Measurements from ENCODE around the gene CCL22.
"Not testable (repeated sequence)": the region's sequence is repeated elsewhere in the genome, so short reads cannot be mapped to it uniquely, and the experiment has no call there.

CCL22 gene

DNA sequence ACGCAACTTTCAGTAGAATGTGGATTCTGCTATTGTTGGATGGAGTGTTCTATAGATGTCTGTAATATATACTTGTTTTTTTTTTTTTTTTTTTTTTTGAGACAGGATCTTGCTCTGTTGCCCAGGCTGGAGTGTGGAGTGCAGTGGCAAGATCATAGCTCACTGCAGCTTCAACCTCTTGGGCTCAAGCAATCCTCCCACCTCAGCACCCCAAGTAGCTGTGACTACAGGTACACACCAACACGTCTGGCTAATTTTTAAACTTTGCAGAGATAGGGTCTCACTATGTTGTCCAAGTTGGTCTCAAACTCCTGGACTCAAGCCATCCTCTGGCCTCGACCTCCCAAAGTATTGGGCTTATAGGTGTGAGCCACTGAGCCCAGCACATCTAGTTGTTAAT lies 27.2 kb upstream of the CCL22 start:
- CTCF ChIA-PET, result interaction anchor here (1.1 to 1.7 kb wide), 4 partner anchors 9 to 87 kb away, joined by 3 to 4 read pairs (median 4); no protein-coding TSS in a partner anchor
- TF ChIP-seq, protein P1, sequence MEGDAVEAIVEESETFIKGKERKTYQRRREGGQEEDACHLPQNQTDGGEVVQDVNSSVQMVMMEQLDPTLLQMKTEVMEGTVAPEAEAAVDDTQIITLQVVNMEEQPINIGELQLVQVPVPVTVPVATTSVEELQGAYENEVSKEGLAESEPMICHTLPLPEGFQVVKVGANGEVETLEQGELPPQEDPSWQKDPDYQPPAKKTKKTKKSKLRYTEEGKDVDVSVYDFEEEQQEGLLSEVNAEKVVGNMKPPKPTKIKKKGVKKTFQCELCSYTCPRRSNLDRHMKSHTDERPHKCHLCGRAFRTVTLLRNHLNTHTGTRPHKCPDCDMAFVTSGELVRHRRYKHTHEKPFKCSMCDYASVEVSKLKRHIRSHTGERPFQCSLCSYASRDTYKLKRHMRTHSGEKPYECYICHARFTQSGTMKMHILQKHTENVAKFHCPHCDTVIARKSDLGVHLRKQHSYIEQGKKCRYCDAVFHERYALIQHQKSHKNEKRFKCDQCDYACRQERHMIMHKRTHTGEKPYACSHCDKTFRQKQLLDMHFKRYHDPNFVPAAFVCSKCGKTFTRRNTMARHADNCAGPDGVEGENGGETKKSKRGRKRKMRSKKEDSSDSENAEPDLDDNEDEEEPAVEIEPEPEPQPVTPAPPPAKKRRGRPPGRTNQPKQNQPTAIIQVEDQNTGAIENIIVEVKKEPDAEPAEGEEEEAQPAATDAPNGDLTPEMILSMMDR (IDR thresholded peaks at IDR 0.05; ENCODE audit: insufficient read depth, low read length, missing control alignments), result no peak
- POLR2A ChIA-PET, result no interaction called here
- H3K4me3 ChIP-seq (ENCODE audit: low read depth, low read length), result no peak overlapping the region
- DNase-seq (ENCODE audit: low read depth, low spot score), result no peak

DNA sequence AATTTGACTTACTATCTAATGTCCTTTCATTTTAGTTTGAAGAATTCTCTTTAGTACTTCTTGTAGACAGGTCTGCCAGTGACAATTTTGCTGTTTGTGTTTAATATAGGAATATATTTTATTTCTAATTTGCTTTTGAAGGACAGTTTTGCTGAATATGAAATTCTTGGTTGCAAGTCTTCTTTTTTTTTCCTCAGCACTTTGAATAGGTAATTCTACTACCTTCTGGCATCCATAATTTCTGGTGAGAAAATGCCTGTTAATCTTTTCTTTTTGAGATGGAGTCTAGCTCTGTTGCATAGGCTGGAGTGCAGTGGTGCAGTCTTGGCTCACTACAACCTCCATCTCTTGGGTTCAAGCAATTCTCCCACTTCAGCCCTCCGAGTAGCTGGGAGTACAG lies 25.2 kb upstream of the CCL22 start:
- ChIA-PET POLR2A (no interaction called here), CTCF (interaction anchor here (0.8 to 2.2 kb wide), 3 partner anchors 61 to 88 kb away, joined by 3 to 8 read pairs (median 3); no protein-coding TSS in a partner anchor)
- H3K4me3 ChIP-seq (ENCODE audit: low read depth, low read length), result no peak overlapping the region
- TF ChIP-seq, protein P1 (IDR thresholded peaks at IDR 0.05; ENCODE audit: insufficient read depth, low read length, missing control alignments), result no peak
- DNase-seq (ENCODE audit: low read depth, low spot score), result no peak

DNA sequence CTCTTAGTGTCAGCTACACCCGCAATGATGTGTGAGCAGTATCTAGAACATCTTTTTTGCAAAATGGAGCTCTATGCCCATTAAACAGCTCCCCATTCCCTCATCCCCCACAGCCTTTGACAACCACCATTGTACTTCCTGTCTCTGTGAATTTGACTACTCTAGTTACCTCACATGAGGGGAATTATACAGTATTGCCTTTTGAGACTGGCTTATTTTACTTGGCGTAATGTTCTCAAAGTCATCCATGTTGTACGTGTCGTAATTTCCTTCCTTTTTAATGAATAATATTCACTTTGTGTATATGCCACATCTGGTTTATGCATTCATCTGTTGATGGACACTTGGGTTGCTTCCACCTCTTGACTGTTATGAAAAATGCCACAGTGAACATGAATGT lies 23.2 kb upstream of the CCL22 start:
- DNase-seq (ENCODE audit: low read depth, low spot score), result no peak
- POLR2A ChIA-PET, result no interaction called here
- no peak overlapping the region for H3K4me3 ChIP-seq (ENCODE audit: low read depth, low read length)
- TF ChIP-seq, protein P1 (IDR thresholded peaks at IDR 0.05; ENCODE audit: insufficient read depth, low read length, missing control alignments), result no peak
- CTCF ChIA-PET, result interaction anchor here (2.2 kb wide), 1 partner anchor 82 kb away, joined by 8 read pairs; no protein-coding TSS in a partner anchor

DNA sequence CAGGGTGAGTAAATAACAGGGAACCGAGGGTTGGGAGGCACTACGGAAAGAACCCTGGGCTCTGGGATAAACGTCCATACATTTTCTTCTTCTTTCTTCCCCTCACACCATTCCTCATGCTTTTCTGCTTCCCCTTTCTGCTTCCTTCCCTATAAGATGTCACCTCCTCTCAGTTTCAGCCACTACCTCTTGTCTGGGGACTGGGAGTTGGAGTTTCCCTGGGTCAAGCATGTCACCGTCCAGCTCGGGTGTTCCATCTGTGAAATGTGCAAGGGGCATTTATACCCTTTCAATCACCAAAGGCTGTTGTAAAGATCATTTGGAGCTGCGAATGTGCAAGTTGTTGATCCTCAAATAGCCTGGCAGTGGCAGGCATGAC lies 17.5 kb upstream of the CCL22 start:
- no peak for DNase-seq (ENCODE audit: low read depth, low spot score)
- TF ChIP-seq, protein P1 (IDR thresholded peaks at IDR 0.05; ENCODE audit: insufficient read depth, low read length, missing control alignments), result no peak
- CTCF ChIA-PET, result interaction anchor here (2.5 kb wide), 1 partner anchor 76 kb away, joined by 10 read pairs; no protein-coding TSS in a partner anchor
- POLR2A ChIA-PET, result no interaction called here
- H3K4me3 ChIP-seq (ENCODE audit: low read depth, low read length), result no peak overlapping the region

DNA sequence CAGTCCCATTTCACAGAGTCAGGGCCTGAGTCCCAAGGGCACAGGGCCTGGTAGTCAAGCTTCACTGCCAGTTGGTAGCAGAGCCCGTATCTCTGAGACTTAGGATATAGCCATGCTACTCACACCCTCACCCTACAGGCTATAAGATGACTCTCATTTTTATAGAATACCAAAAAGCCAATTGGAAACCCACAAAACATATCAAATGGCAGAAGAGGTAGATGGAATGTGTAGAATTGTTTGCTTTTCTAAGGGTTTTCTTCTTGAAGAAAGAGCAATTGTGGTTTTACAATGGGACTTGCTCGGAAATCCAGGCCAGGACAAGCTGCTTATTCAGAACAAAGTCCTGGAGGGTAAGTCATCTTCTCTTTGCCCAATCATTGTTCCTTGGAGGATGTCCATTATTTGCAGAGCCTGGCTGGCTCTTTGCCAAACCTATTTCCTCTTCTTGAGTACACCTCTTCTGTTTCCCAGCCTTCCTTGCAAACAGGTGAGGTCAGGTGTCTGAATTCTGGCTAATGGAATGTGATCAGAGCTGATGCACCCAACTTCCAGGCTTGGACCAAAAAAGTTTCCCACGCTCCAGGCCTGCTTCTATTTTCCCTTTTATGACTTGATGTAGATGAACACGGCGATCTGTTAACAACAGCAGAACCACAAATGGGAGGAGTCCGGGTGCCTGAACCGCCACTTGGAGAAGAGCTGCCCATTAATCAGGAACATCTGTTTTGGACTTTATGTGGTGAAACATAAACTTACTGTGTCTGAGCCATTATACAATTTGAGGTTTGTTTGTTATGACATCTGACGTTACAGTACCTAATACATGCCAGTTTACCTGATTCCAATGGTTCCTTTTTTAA lies 16.9 kb upstream of the CCL22 start:
- POLR2A ChIA-PET, result no interaction called here
- peak; percentile 90 for DNase-seq (ENCODE audit: low read depth, low spot score)
- CTCF ChIA-PET, result interaction anchor here (1.1 to 2.5 kb wide), 2 partner anchors 40 to 76 kb away, joined by 3 to 10 read pairs; no protein-coding TSS in a partner anchor
- TF ChIP-seq, protein P1 (IDR thresholded peaks at IDR 0.05; ENCODE audit: insufficient read depth, low read length, missing control alignments), result no peak
- H3K4me3 ChIP-seq (ENCODE audit: low read depth, low read length), result no peak overlapping the region

DNA sequence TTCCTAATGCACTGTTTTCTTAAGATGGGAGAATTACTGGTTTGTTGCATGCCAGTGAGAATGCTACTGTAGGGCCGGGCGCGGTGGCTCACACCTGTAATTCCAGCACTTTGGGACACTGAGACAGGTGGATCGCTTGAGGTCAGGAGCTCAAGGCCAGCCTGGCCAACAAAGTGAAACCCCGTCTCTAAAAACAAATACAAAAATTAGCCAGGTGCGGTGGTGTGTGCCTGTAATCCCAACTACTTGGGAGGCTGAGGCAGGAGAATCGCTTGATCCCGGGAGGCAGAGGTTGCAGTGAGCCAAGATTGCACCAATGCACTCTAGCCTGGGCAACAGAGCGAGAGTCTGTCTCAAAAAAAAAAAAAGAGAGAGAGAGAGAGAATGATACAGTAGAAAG lies 16.0 kb upstream of the CCL22 start:
- CTCF ChIA-PET, result interaction anchor here (1.1 to 2.5 kb wide), 2 partner anchors 41 to 75 kb away, joined by 3 to 10 read pairs; no protein-coding TSS in a partner anchor
- DNase-seq (ENCODE audit: low read depth, low spot score); POLR2A ChIA-PET; H3K4me3 ChIP-seq (ENCODE audit: low read depth, low read length): not testable (repeated sequence)
